HL-60/S4 treated with retinoic acid at 250 ng/mL for 4 days and 3 days (cell line): ENCODE data around the gene FAM53A.
"Not testable (repeated sequence)": the region's sequence is repeated elsewhere in the genome, so short reads cannot be mapped to it uniquely, and the experiment has no call there.

ENCODE experiments used
- in situ Hi-C: fragments of 300-500 bp; cut with MboI; formaldehyde crosslinking; loops from 2 replicates; pipeline ENCODE4 v1.7.0; 2022; ENCODE audit warnings: low sequenced_read_pairs

Gene FAM53A

GRCh38 chr4:1608196-1608820 lies 75.8 kb downstream of the FAM53A start:
- in situ Hi-C loops: no loop called here

GRCh38 chr4:1607436-1608195 lies 76.5 kb downstream of the FAM53A start:
- in situ Hi-C loops: not testable (repeated sequence)

GRCh38 chr4:1604706-1605205 lies 79.4 kb downstream of the FAM53A start:
- in situ Hi-C loops: no loop called here

GRCh38 chr4:1604181-1604705 lies 79.9 kb downstream of the FAM53A start:
- in situ Hi-C loops: no loop called here

GRCh38 chr4:1603413-1604135 lies 80.5 kb downstream of the FAM53A start:
- in situ Hi-C loops: no loop called here

- in situ Hi-C loops: no loop called here
Measured at GRCh38 chr4:1602655-1603412, 81.3 kb downstream of the FAM53A start.

- in situ Hi-C loops: no loop called here
Measured at GRCh38 chr4:1601852-1602654, 82.1 kb downstream of the FAM53A start.

GRCh38 chr4:1601533-1601835 lies 82.6 kb downstream of the FAM53A start:
- in situ Hi-C loops: no loop called here

- in situ Hi-C loops: no loop called here
Measured at GRCh38 chr4:1600811-1601532, 83.1 kb downstream of the FAM53A start.

- in situ Hi-C loops: no loop called here
Measured at GRCh38 chr4:1600211-1600780, 83.8 kb downstream of the FAM53A start.

- in situ Hi-C loops: no loop called here
Measured at GRCh38 chr4:1599491-1600210, 84.5 kb downstream of the FAM53A start.

- in situ Hi-C loops: no loop called here
Measured at GRCh38 chr4:1599026-1599481, 85.1 kb downstream of the FAM53A start.

GRCh38 chr4:1598206-1599025 lies 85.7 kb downstream of the FAM53A start:
- in situ Hi-C loops: no loop called here

- in situ Hi-C loops: no loop called here
Measured at GRCh38 chr4:1597021-1597931, 86.8 kb downstream of the FAM53A start.

GRCh38 chr4:1596393-1596792 lies 87.7 kb downstream of the FAM53A start:
- in situ Hi-C loops: no loop called here

- in situ Hi-C loops: no loop called here
Measured at GRCh38 chr4:1595789-1596325, 88.3 kb downstream of the FAM53A start.
